A549 (cell line): ENCODE measurements around the gene SIRPD.

Experiments
- CHD4 ChIP-seq: fragments of 200-600 bp; sonication (generic); IDR thresholded peaks from 2 replicates; pipeline ENCODE4 v1.6.1; 2016; ENCODE audit warnings: antibody characterized with exemption, mild to moderate bottlenecking, borderline replicate concordance
- CTCF ChIP-seq: fragments of >200 bp; sonication (Bioruptor Twin); formaldehyde crosslinking; IDR thresholded peaks from 3 replicates; pipeline ENCODE4 v1.5.1; 2016
- NFE2L2 ChIP-seq: fragments of 150-350 bp; conservative IDR thresholded peaks from 2 replicates; pipeline ENCODE4 v1.6.1; 2014; ENCODE audit warnings: low read length
- NR3C1 ChIP-seq: fragments of >200 bp; sonication (Bioruptor Twin); formaldehyde crosslinking; IDR thresholded peaks from 3 replicates; pipeline ENCODE4 v1.6.1; 2017
- POLR2A ChIP-seq: IDR thresholded peaks from 2 replicates; pipeline ENCODE4 v1.6.1; 2012; ENCODE audit warnings: mild to moderate bottlenecking, low read length
- RFX5 ChIP-seq: fragments of 450-650 bp; IDR thresholded peaks from 2 replicates; pipeline ENCODE4 v1.7.1; 2014; ENCODE audit warnings: antibody characterized with exemption, mild to moderate bottlenecking, moderate library complexity

GRCh38 chr20:1579488-1579887 is 22.0 kb upstream of the SIRPD start:
- TF ChIP-seq CTCF (no peak), NR3C1 (no peak), CHD4 (no peak), RFX5 (no peak), NFE2L2 (no peak), POLR2A (no peak)
